ENCODE data around the gene TEAD1. TPM values are rescaled to one million over a fixed set of nuclear protein-coding genes. Genes with fewer than 3 reads are reported as not detected.
"Not testable (repeated sequence)": the region's sequence is repeated elsewhere in the genome, so short reads cannot be mapped to it uniquely, and the experiment has no call there.

Gene TEAD1
- total and polyA plus RNA-seq, 7 experiments from 2014 or later, result 0.02 to 0.22 (median 0.07) TPM; not detected in 4

- POLR2A ChIA-PET, result no interaction called here
These were observed 202.8 kb downstream of the TEAD1 start for GRCh38 chr11:12876988-12877387.

GRCh38 chr11:12877508-12877907 lies 203.3 kb downstream of the TEAD1 start:
- H3K27me3 Mint-ChIP-seq, result peaks cover 13 to 24% (median 19%) of the 10 kb centered on the region in 5 donors
- H3K4me3 ChIP-seq (ENCODE audit: low read length); DNase-seq; intact Hi-C loops (cut with micrococcal nuclease); H3K9me3 ChIP-seq (ENCODE audit: control insufficient read depth in 2 of 3, low read length in 3 of 3); H3K27ac ChIP-seq (ENCODE audit: low read depth, low read length); H3K27ac Mint-ChIP-seq; ATAC-seq; H3K4me3 Mint-ChIP-seq; H3K36me3 Mint-ChIP-seq; H3K4me1 Mint-ChIP-seq; H3K9me3 Mint-ChIP-seq; POLR2A ChIA-PET; H3K4me1 ChIP-seq (ENCODE audit: control insufficient read depth in 2 of 2, insufficient read depth in 2 of 2, low read length in 2 of 2); H3K27me3 ChIP-seq (ENCODE audit: control insufficient read depth in 2 of 2, insufficient read depth in 2 of 2, low read length in 2 of 2); H3K36me3 ChIP-seq (ENCODE audit: control insufficient read depth in 2 of 3, insufficient read depth in 3 of 3, low read length in 3 of 3): not testable (repeated sequence)
- CTCF ChIA-PET, result interaction anchor here (0.6 to 1.3 kb wide), 2 partner anchors 9 to 11 kb away, joined by 3 to 6 read pairs; no protein-coding TSS in a partner anchor

More at GRCh38 chr11:12876988-12877387, 202.8 kb downstream of the TEAD1 start:
- H3K4me3 Mint-ChIP-seq, result no peak overlapping the region
- ATAC-seq, result no peak
- H3K9me3 ChIP-seq (ENCODE audit: control insufficient read depth in 2 of 3, low read length in 3 of 3), result no peaks in the 10 kb centered on the region
- H3K9me3 Mint-ChIP-seq, result no peaks in the 10 kb centered on the region
- no peak for DNase-seq
- no peaks in the 10 kb centered on the region for H3K4me1 Mint-ChIP-seq
- intact Hi-C loops (cut with micrococcal nuclease), result no loop called here
- no peak overlapping the region for H3K27ac ChIP-seq (ENCODE audit: low read depth, low read length)
- H3K36me3 Mint-ChIP-seq, result no peaks in the 10 kb centered on the region
- CTCF ChIA-PET, result no interaction called here
- H3K27me3 Mint-ChIP-seq, result peaks cover 12 to 29% (median 19%) of the 10 kb centered on the region in 5 donors
- no peaks in the 10 kb centered on the region for H3K36me3 ChIP-seq (ENCODE audit: control insufficient read depth in 2 of 3, insufficient read depth in 3 of 3, low read length in 3 of 3)
- no peak overlapping the region for H3K4me3 ChIP-seq (ENCODE audit: low read length)
- H3K27me3 ChIP-seq (ENCODE audit: control insufficient read depth in 2 of 2, insufficient read depth in 2 of 2, low read length in 2 of 2), result no peaks in the 10 kb centered on the region
- no peak overlapping the region for H3K27ac Mint-ChIP-seq
- H3K4me1 ChIP-seq (ENCODE audit: control insufficient read depth in 2 of 2, insufficient read depth in 2 of 2, low read length in 2 of 2), result no peaks in the 10 kb centered on the region

- Histone ChIP-seq H3K36me3 (ENCODE audit: control insufficient read depth in 2 of 3, insufficient read depth in 3 of 3, low read length in 3 of 3) (no peaks in the 10 kb centered on the region), H3K9me3 (ENCODE audit: control insufficient read depth in 2 of 3, low read length in 3 of 3) (no peaks in the 10 kb centered on the region), H3K4me3 (ENCODE audit: low read length) (no peak overlapping the region), H3K4me1 (ENCODE audit: control insufficient read depth in 2 of 2, insufficient read depth in 2 of 2, low read length in 2 of 2) (no peaks in the 10 kb centered on the region), H3K27ac (ENCODE audit: low read depth, low read length) (no peak overlapping the region), H3K27me3 (ENCODE audit: control insufficient read depth in 2 of 2, insufficient read depth in 2 of 2, low read length in 2 of 2) (no peaks in the 10 kb centered on the region)
- Mint-ChIP-seq H3K9me3 (no peaks in the 10 kb centered on the region), H3K27me3 (peaks cover 5 to 17% (median 10%) of the 10 kb centered on the region in 5 donors), H3K27ac (no peak overlapping the region), H3K36me3 (no peaks in the 10 kb centered on the region), H3K4me1 (no peaks in the 10 kb centered on the region), H3K4me3 (no peak overlapping the region)
- ChIA-PET POLR2A (no interaction called here), CTCF (interaction anchor here (0.6 to 1.3 kb wide), 2 partner anchors 9 to 11 kb away, joined by 3 read pairs; no protein-coding TSS in a partner anchor)
- no peak for DNase-seq
- intact Hi-C loops (cut with micrococcal nuclease), result no loop called here
- ATAC-seq, result no peak
These were observed 206.1 kb downstream of the TEAD1 start for GRCh38 chr11:12880327-12880726.

DNA sequence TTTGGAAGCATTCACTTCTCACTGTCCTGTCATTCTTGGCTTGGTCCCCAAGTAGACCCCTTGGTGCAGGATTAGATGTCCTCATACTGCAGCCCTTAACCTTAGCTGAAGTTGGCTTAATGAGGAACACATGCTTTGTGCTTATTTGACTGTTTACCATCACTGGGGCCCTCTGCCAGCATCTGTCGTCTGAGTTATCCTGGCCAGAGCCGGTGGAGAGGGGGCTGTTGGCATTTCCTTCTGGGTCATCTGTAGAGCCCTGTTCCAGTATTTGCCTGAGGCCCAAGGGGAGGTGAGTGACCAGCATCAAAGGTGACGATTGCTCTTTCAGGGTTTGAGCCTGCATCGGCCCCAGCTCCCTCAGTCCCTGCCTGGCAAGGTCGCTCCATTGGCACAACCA lies 208.4 kb downstream of the TEAD1 start:
- ChIA-PET POLR2A (no interaction called here), CTCF (no interaction called here)
- Mint-ChIP-seq H3K36me3 (no peaks in the 10 kb centered on the region), H3K4me3 (no peak overlapping the region), H3K9me3 (no peaks in the 10 kb centered on the region), H3K4me1 (no peaks in the 10 kb centered on the region), H3K27me3 (peaks cover 5 to 16% (median 10%) of the 10 kb centered on the region in 5 donors), H3K27ac (no peak overlapping the region)
- Histone ChIP-seq H3K36me3 (ENCODE audit: control insufficient read depth in 2 of 3, insufficient read depth in 3 of 3, low read length in 3 of 3) (no peaks in the 10 kb centered on the region), H3K27me3 (ENCODE audit: control insufficient read depth in 2 of 2, insufficient read depth in 2 of 2, low read length in 2 of 2) (no peaks in the 10 kb centered on the region), H3K4me3 (ENCODE audit: low read length) (no peak overlapping the region), H3K4me1 (ENCODE audit: control insufficient read depth in 2 of 2, insufficient read depth in 2 of 2, low read length in 2 of 2) (no peaks in the 10 kb centered on the region), H3K27ac (ENCODE audit: low read depth, low read length) (no peak overlapping the region), H3K9me3 (ENCODE audit: control insufficient read depth in 2 of 3, low read length in 3 of 3) (no peaks in the 10 kb centered on the region)
- no peak for DNase-seq
- intact Hi-C loops (cut with micrococcal nuclease), result no loop called here
- ATAC-seq, result no peak

GRCh38 chr11:12884751-12885318 lies 210.6 kb downstream of the TEAD1 start:
- Mint-ChIP-seq H3K36me3 (no peaks in the 10 kb centered on the region), H3K4me3 (no peak overlapping the region), H3K27me3 (peaks cover 9 to 17% (median 13%) of the 10 kb centered on the region in 5 donors), H3K4me1 (peaks cover 0 to 4% (median 0%) of the 10 kb centered on the region in 7 donors), H3K9me3 (no peaks in the 10 kb centered on the region), H3K27ac (no peak overlapping the region)
- no peaks in the 10 kb centered on the region for H3K4me1 ChIP-seq (ENCODE audit: control insufficient read depth in 2 of 2, insufficient read depth in 2 of 2, low read length in 2 of 2)
- no peak for ATAC-seq
- H3K36me3 ChIP-seq (ENCODE audit: control insufficient read depth in 2 of 3, insufficient read depth in 3 of 3, low read length in 3 of 3), result no peaks in the 10 kb centered on the region
- POLR2A ChIA-PET, result no interaction called here
- H3K27me3 ChIP-seq (ENCODE audit: control insufficient read depth in 2 of 2, insufficient read depth in 2 of 2, low read length in 2 of 2), result no peaks in the 10 kb centered on the region
- H3K4me3 ChIP-seq (ENCODE audit: low read length), result no peak overlapping the region
- no peak overlapping the region for H3K27ac ChIP-seq (ENCODE audit: low read depth, low read length)
- intact Hi-C loops (cut with micrococcal nuclease), result loop anchor here in 1 of 2 donors (5.0 kb wide), 1 partner anchor 288 kb away; no protein-coding TSS in a partner anchor
- DNase-seq, result no peak
- CTCF ChIA-PET, result interaction anchor here (10.3 kb wide), 1 partner anchor 554 kb away, joined by 114 read pairs; no protein-coding TSS in a partner anchor
- no peaks in the 10 kb centered on the region for H3K9me3 ChIP-seq (ENCODE audit: control insufficient read depth in 2 of 3, low read length in 3 of 3)

DNA sequence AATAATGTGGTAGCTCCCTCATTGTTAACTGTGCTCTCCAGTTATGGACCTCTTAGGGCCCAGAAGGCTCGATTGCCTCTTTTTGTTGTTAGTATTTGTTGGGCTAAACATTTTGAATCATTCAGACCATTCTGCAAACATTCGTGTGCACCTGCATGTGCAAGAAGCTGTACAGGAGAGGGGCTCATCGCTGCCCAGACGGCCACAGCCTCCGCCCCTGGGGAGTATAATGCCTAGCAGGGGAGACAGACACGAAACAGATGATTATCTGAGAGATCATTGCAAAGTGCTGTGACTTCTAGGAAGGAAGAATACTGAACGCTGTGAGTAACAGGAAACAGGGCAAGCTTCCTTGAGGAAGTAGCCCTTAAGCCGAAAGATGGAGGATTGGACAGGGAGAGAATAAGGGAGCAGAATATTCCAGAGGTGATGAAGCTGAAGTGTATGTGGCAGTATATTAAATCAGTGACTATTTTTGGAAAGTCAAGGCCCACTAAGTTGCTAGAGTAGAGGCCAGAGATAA lies 211.6 kb downstream of the TEAD1 start:
- no peaks in the 10 kb centered on the region for H3K4me1 ChIP-seq (ENCODE audit: control insufficient read depth in 2 of 2, insufficient read depth in 2 of 2, low read length in 2 of 2)
- ChIA-PET POLR2A (no interaction called here), CTCF (interaction anchor here (10.3 kb wide), 1 partner anchor 555 kb away, joined by 114 read pairs; no protein-coding TSS in a partner anchor)
- intact Hi-C loops (cut with micrococcal nuclease), result loop anchor here in 1 of 2 donors (5.0 kb wide), 1 partner anchor 288 kb away; no protein-coding TSS in a partner anchor
- no peaks in the 10 kb centered on the region for H3K9me3 Mint-ChIP-seq
- peaks cover 0 to 4% (median 0%) of the 10 kb centered on the region in 7 donors for H3K4me1 Mint-ChIP-seq
- H3K4me3 Mint-ChIP-seq, result no peak overlapping the region
- no peaks in the 10 kb centered on the region for H3K27me3 ChIP-seq (ENCODE audit: control insufficient read depth in 2 of 2, insufficient read depth in 2 of 2, low read length in 2 of 2)
- DNase-seq (no peak), ATAC-seq (no peak)
- H3K27ac ChIP-seq (ENCODE audit: low read depth, low read length), result no peak overlapping the region
- H3K36me3 ChIP-seq (ENCODE audit: control insufficient read depth in 2 of 3, insufficient read depth in 3 of 3, low read length in 3 of 3), result no peaks in the 10 kb centered on the region
- H3K4me3 ChIP-seq (ENCODE audit: low read length), result no peak overlapping the region
- no peak overlapping the region for H3K27ac Mint-ChIP-seq
- H3K9me3 ChIP-seq (ENCODE audit: control insufficient read depth in 2 of 3, low read length in 3 of 3), result no peaks in the 10 kb centered on the region
- H3K27me3 Mint-ChIP-seq, result peaks cover 9 to 16% (median 12%) of the 10 kb centered on the region in 5 donors
- H3K36me3 Mint-ChIP-seq, result no peaks in the 10 kb centered on the region

All from naive thymus-derived CD4-positive, alpha-beta T cell (primary cell).